ENCODE measurements around the gene KCNJ2. TPM values are rescaled to one million over a fixed set of nuclear protein-coding genes. Genes with fewer than 3 reads are reported as not detected.

KCNJ2 gene
- total and polyA plus RNA-seq, 10 of the 15 experiments (the other 5 are each of a cell fraction or from before 2014, with no cell fraction given): 1.6 to 10.1 (median 3.2) TPM

- no peak for TF ChIP-seq REST (IDR thresholded peaks at IDR 0.05; ENCODE audit: low read depth, low read length)
- no peak for TF ChIP-seq CTCF (IDR thresholded peaks at IDR 0.05 in 2 of 3, conservative IDR thresholded peaks at IDR 0.05 in 1 of 3; ENCODE audit: control insufficient read depth in 2 of 3, extremely low read depth in 1 of 3, insufficient read depth in 1 of 3, low read depth in 3 of 3, low read length in 3 of 3)
- no peak for TF ChIP-seq POU2F2 (IDR thresholded peaks at IDR 0.05; ENCODE audit: borderline replicate concordance, low read depth, low read length)
- TF ChIP-seq ASH2L (IDR thresholded peaks at IDR 0.05; ENCODE audit: borderline replicate concordance, low read depth): no peak
- 0 out of 2 replicates have a peak, but pooled peaks have one; percentile 41 for TF ChIP-seq TCF3 (IDR thresholded peaks at IDR 0.05; ENCODE audit: borderline replicate concordance, insufficient read depth, low read depth, low read length)
- no peak for TF ChIP-seq FOXK2 (IDR thresholded peaks at IDR 0.05)
- TF ChIP-seq MEF2A (IDR thresholded peaks at IDR 0.05; ENCODE audit: insufficient read depth, low read depth, low read length): peak; percentile 65; the same call in 1 of the 2 replicates
- no peak for TF ChIP-seq E4F1 (IDR thresholded peaks at IDR 0.05; ENCODE audit: borderline replicate concordance, partially characterized antibody)
- TF ChIP-seq ELK1 (IDR thresholded peaks at IDR 0.05; ENCODE audit: low read depth, low read length): no peak
- TF ChIP-seq NKRF (conservative IDR thresholded peaks at IDR 0.05): no peak
- peak; percentile 67; the same call in 1 of the 2 replicates for TF ChIP-seq MXI1 (IDR thresholded peaks at IDR 0.05; ENCODE audit: low read depth, low read length)
- no peak for TF ChIP-seq PAX8 (IDR thresholded peaks at IDR 0.05)
- TF ChIP-seq MTA3 (IDR thresholded peaks at IDR 0.05; ENCODE audit: borderline replicate concordance, low read length): peak; percentile 45; the same call in 1 of the 2 replicates
- TF ChIP-seq CEBPB (IDR thresholded peaks at IDR 0.05; ENCODE audit: borderline replicate concordance in 1 of 2, low read depth in 2 of 2, low read length in 2 of 2): no peak
- peak; percentile 73 for TF ChIP-seq EED (IDR thresholded peaks at IDR 0.05; ENCODE audit: low read depth)
- peak; percentile 67 to 89 for TF ChIP-seq EP300 (IDR thresholded peaks at IDR 0.05; ENCODE audit: borderline replicate concordance in 1 of 2, control insufficient read depth in 1 of 2, low read depth in 2 of 2, low read length in 2 of 2)
Measured at GRCh38 chr17:70137451-70138230, 31.7 kb upstream of the KCNJ2 start (continued).
